Neural crest cell (in vitro differentiated cells): Measurements from ENCODE around the gene POLR1F. TPM values are rescaled to one million over a fixed set of nuclear protein-coding genes. Genes with fewer than 3 reads are reported as not detected.

ENCODE experiments used
- DNase-seq: peaks from one replicate; pipeline ENCODE4 v3.0.0; 2021; ENCODE audit warnings: low read depth, mixed read lengths, low spot score
- H3K27ac Mint-ChIP-seq: one replicate; pipeline ENCODE4 v1.8.0; 2021; ENCODE audit warnings: mild to moderate bottlenecking, mixed read lengths; ENCODE audit not compliant: unreplicated experiment
- H3K27me3 Mint-ChIP-seq: 2 replicates; pipeline ENCODE4 v1.8.0; 2021; ENCODE audit warnings: low read depth, mild to moderate bottlenecking, mixed read lengths
- H3K36me3 Mint-ChIP-seq: 2 replicates; pipeline ENCODE4 v1.8.0; 2021; ENCODE audit warnings: low read depth, mild to moderate bottlenecking, mixed read lengths
- H3K4me1 Mint-ChIP-seq: 2 replicates; pipeline ENCODE4 v1.8.0; 2021; ENCODE audit warnings: mixed read lengths
- H3K4me3 Mint-ChIP-seq: one replicate; pipeline ENCODE4 v1.8.0; 2021; ENCODE audit warnings: mild to moderate bottlenecking, mixed read lengths
- H3K9me3 Mint-ChIP-seq: 2 replicates; pipeline ENCODE4 v1.8.0; 2021; ENCODE audit warnings: mixed read lengths
- CTCF ChIP-seq: fragments of 200-600 bp; sonication (generic); conservative IDR thresholded peaks from 2 replicates; pipeline ENCODE4 v1.5.0; 2021; ENCODE audit warnings: antibody characterized with exemption, mild to moderate bottlenecking
- total RNA-seq: library from RNA; stranded (reverse); gene quantifications from 2 replicates; pipeline ENCODE4 v1.2.1, GENCODE V29; 2021

Gene POLR1F
- total RNA-seq, 1 donor from 2014 or later: 16.3 TPM

- H3K27ac Mint-ChIP-seq: no peak overlapping the region
These were observed 35.2 kb upstream of the POLR1F start for GRCh38 chr7:19744075-19744474.

GRCh38 chr7:19728716-19729115, 19.9 kb upstream of the POLR1F start:
- TF ChIP-seq CTCF: no peak
- H3K27me3 Mint-ChIP-seq: no peaks in the 10 kb centered on the region
- H3K4me3 Mint-ChIP-seq: no peak overlapping the region
- H3K4me1 Mint-ChIP-seq: peaks cover 5% of the 10 kb centered on the region
- H3K36me3 Mint-ChIP-seq: no peaks in the 10 kb centered on the region
- H3K9me3 Mint-ChIP-seq: no peaks in the 10 kb centered on the region
- DNase-seq: no peak
- H3K27ac Mint-ChIP-seq: no peak overlapping the region

More at GRCh38 chr7:19744075-19744474, 35.2 kb upstream of the POLR1F start:
- H3K27me3 Mint-ChIP-seq: no peaks in the 10 kb centered on the region
- H3K9me3 Mint-ChIP-seq: no peaks in the 10 kb centered on the region
- H3K4me3 Mint-ChIP-seq: no peak overlapping the region
- DNase-seq: no peak
- no peaks in the 10 kb centered on the region for H3K4me1 Mint-ChIP-seq
- no peaks in the 10 kb centered on the region for H3K36me3 Mint-ChIP-seq
- TF ChIP-seq CTCF: no peak

GRCh38 chr7:19725770-19726169, 16.9 kb upstream of the POLR1F start:
- no peak overlapping the region for H3K27ac Mint-ChIP-seq
- TF ChIP-seq CTCF: no peak

GRCh38 chr7:19715499-19715898, 6.7 kb upstream of the POLR1F start:
- H3K36me3 Mint-ChIP-seq: no peaks in the 10 kb centered on the region
- H3K4me3 Mint-ChIP-seq: no peak overlapping the region
- no peak for DNase-seq
- no peaks in the 10 kb centered on the region for H3K4me1 Mint-ChIP-seq
- H3K9me3 Mint-ChIP-seq: no peaks in the 10 kb centered on the region
- peaks cover 11% of the 10 kb centered on the region for H3K27me3 Mint-ChIP-seq
- H3K27ac Mint-ChIP-seq: no peak overlapping the region
- no peak for TF ChIP-seq CTCF

More at GRCh38 chr7:19725770-19726169, 16.9 kb upstream of the POLR1F start:
- Mint-ChIP-seq H3K4me3 (no peak overlapping the region), H3K9me3 (no peaks in the 10 kb centered on the region), H3K4me1 (peaks cover 5% of the 10 kb centered on the region), H3K36me3 (no peaks in the 10 kb centered on the region), H3K27me3 (no peaks in the 10 kb centered on the region)
- no peak for DNase-seq

- Mint-ChIP-seq H3K27me3 (peaks cover 15% of the 10 kb centered on the region), H3K4me3 (peak overlapping the region; percentile 52), H3K4me1 (peaks cover 6% of the 10 kb centered on the region), H3K27ac (no peak overlapping the region), H3K36me3 (no peaks in the 10 kb centered on the region), H3K9me3 (no peaks in the 10 kb centered on the region)
- DNase-seq: peak; percentile 38
- peak; percentile 75 for TF ChIP-seq CTCF
These were observed 4.8 kb upstream of the POLR1F start for GRCh38 chr7:19713676-19714075.

- TF ChIP-seq CTCF: peak; percentile 6
- Mint-ChIP-seq H3K9me3 (no peaks in the 10 kb centered on the region), H3K27ac (peak overlapping the region; percentile 38), H3K4me3 (peak overlapping the region; percentile 98), H3K4me1 (peaks cover 36% of the 10 kb centered on the region), H3K27me3 (peaks cover 15% of the 10 kb centered on the region), H3K36me3 (no peaks in the 10 kb centered on the region)
- DNase-seq: no peak
These were observed 377 bp upstream of the POLR1F start for GRCh38 chr7:19709249-19709578.
